NCI-H1417 (cell line): ENCODE results near the gene SCTR.
A peak's percentile ranks its signal among the peaks of the same experiment; 100 is the strongest.

Source experiments
- DNase-seq, 3 experiments: peaks; one replicate each; lab custom pipeline; 2025; lab: John Stamatoyannopoulos, UW

The SCTR gene

GRCh38 chr2:119442850-119443249 is 81.4 kb downstream of the SCTR start:
- no peak for DNase-seq

- DNase-seq: no peak
Observed at GRCh38 chr2:119442226-119442619, 82.1 kb downstream of the SCTR start.

- DNase-seq: peak in 1 of 3 experiments; percentile 10
Observed at GRCh38 chr2:119441376-119442225, 82.7 kb downstream of the SCTR start.

- DNase-seq: no peak
Observed at GRCh38 chr2:119440873-119441272, 83.4 kb downstream of the SCTR start.

GRCh38 chr2:119440501-119440870 is 83.8 kb downstream of the SCTR start:
- no peak for DNase-seq

GRCh38 chr2:119439574-119440500 is 84.4 kb downstream of the SCTR start:
- no peak for DNase-seq

GRCh38 chr2:119438726-119439284 is 85.5 kb downstream of the SCTR start:
- no peak for DNase-seq

- DNase-seq: no peak
Observed at GRCh38 chr2:119438128-119438656, 86.1 kb downstream of the SCTR start.

- no peak for DNase-seq
Observed at GRCh38 chr2:119436993-119437772, 87.1 kb downstream of the SCTR start.

GRCh38 chr2:119435953-119436297 is 88.4 kb downstream of the SCTR start:
- DNase-seq: no peak

GRCh38 chr2:119435081-119435952 is 89.0 kb downstream of the SCTR start:
- no peak for DNase-seq

- no peak for DNase-seq
Observed at GRCh38 chr2:119434664-119435063, 89.6 kb downstream of the SCTR start.

GRCh38 chr2:119433636-119434327 is 90.5 kb downstream of the SCTR start:
- DNase-seq: no peak

GRCh38 chr2:119432851-119433522 is 91.3 kb downstream of the SCTR start:
- no peak for DNase-seq

- DNase-seq: peak in 1 of 3 experiments; percentile 58
Observed at GRCh38 chr2:119431976-119432850, 92.1 kb downstream of the SCTR start.

GRCh38 chr2:119431155-119431975 is 92.9 kb downstream of the SCTR start, which contains the start of gene TMEM37:
TSS of gene TMEM37 (plus strand) at chr2:119431854. CDS start at chr2:119431904, 50 bp downstream.
- peak; percentile 61 to 74 (median 70) for DNase-seq

GRCh38 chr2:119430023-119430498 is 94.2 kb downstream of the SCTR start:
- DNase-seq: no peak
